Measurements from ENCODE around the gene TMEM69.

Gene TMEM69

GRCh38 chr1:45660336-45660735, 27.6 kb upstream of the TMEM69 start:
- in situ Hi-C loops (cut with HindIII; ENCODE audit: low pct_ligation_motif_present, low sequenced_read_pairs): no loop called here
- DNase-seq: no peak
- no peaks in the 10 kb centered on the region for H3K27me3 ChIP-seq (replicated peaks)
- TF ChIP-seq CTCF (IDR thresholded peaks at IDR 0.05; ENCODE audit: low read depth, low read length, missing control alignments): no peak
- no peak overlapping the region for H3K4me3 ChIP-seq (ENCODE audit: low read depth, low read length)
- no peak overlapping the region for H3K27ac ChIP-seq
- peaks cover 40% of the 10 kb centered on the region for H3K36me3 ChIP-seq (replicated peaks)

- Histone ChIP-seq H3K27ac (no peak overlapping the region), H3K36me3 (replicated peaks) (no peaks in the 10 kb centered on the region), H3K27me3 (replicated peaks) (no peaks in the 10 kb centered on the region), H3K4me3 (ENCODE audit: low read depth, low read length) (no peak overlapping the region)
- TF ChIP-seq CTCF (IDR thresholded peaks at IDR 0.05; ENCODE audit: low read depth, low read length, missing control alignments): no peak
- in situ Hi-C loops (cut with HindIII; ENCODE audit: low pct_ligation_motif_present, low sequenced_read_pairs): no loop called here
- DNase-seq: no peak
Measured at GRCh38 chr1:45666836-45667235, 21.1 kb upstream of the TMEM69 start.

DNA sequence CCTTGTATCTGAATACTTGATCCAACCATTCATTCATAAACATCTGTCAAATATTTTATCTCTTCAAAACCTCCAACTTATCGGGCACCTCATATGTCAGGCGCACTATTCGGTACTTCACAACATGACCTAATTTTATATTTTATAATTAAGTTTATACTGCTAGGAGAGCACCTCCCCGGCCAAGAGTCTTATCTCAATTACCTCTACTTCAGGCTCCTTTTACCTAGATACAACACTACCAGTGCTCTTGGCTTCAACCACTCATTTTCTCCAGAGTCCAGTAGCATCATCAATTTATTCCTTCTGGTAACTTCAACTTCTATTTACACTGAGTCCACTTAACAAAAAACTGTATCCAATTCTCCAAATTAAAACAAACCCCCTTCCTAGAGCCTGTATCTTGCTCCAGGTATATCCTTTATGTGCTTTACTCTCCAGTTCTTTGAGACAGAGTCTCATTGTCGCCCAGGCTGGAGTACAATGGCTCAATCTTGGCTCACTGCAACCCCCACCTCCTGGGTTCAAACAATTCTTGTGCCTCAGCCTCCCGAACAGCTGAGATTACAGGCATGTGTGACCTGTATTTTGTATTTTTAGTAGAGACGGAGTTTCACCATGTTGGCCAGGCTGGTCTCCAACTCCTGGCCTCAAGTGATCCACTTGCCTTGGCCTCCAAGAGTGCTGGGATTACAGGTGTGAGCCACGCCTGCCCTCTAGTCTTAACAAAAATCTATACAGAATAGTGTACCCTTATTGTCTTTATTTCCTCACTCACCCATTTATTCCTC, 20.5 kb upstream of the TMEM69 start:
- Histone ChIP-seq H3K27ac (no peak overlapping the region), H3K4me3 (ENCODE audit: low read depth, low read length) (no peak overlapping the region), H3K27me3 (replicated peaks) (no peaks in the 10 kb centered on the region), H3K36me3 (replicated peaks) (no peaks in the 10 kb centered on the region)
- no peak for DNase-seq
- in situ Hi-C loops (cut with HindIII; ENCODE audit: low pct_ligation_motif_present, low sequenced_read_pairs): no loop called here
- TF ChIP-seq CTCF (IDR thresholded peaks at IDR 0.05; ENCODE audit: low read depth, low read length, missing control alignments): no peak

- no peaks in the 10 kb centered on the region for H3K27me3 ChIP-seq (replicated peaks)
- no peaks in the 10 kb centered on the region for H3K36me3 ChIP-seq (replicated peaks)
- no peak overlapping the region for H3K4me3 ChIP-seq (ENCODE audit: low read depth, low read length)
- no peak overlapping the region for H3K27ac ChIP-seq
- in situ Hi-C loops (cut with HindIII; ENCODE audit: low pct_ligation_motif_present, low sequenced_read_pairs): no loop called here
- no peak for TF ChIP-seq CTCF (IDR thresholded peaks at IDR 0.05; ENCODE audit: low read depth, low read length, missing control alignments)
- no peak for DNase-seq
Measured at GRCh38 chr1:45668526-45668925, 19.5 kb upstream of the TMEM69 start.

- Histone ChIP-seq H3K27ac (no peak overlapping the region), H3K36me3 (replicated peaks) (no peaks in the 10 kb centered on the region), H3K4me3 (ENCODE audit: low read depth, low read length) (no peak overlapping the region), H3K27me3 (replicated peaks) (no peaks in the 10 kb centered on the region)
- TF ChIP-seq CTCF (IDR thresholded peaks at IDR 0.05; ENCODE audit: low read depth, low read length, missing control alignments): no peak
- in situ Hi-C loops (cut with HindIII; ENCODE audit: low pct_ligation_motif_present, low sequenced_read_pairs): no loop called here
- no peak for DNase-seq
Measured at GRCh38 chr1:45669379-45669778, 18.6 kb upstream of the TMEM69 start.

Data from brain microvascular endothelial cell (primary cell).